H1 (cell line): ENCODE measurements around the gene TK1. TPM values are rescaled to one million over a fixed set of nuclear protein-coding genes. Genes with fewer than 3 reads are reported as not detected.

Experiments used
- CTCF ChIA-PET: fragments of 300-600 bp; sonication (Branson Sonifier 250); formaldehyde crosslinking; loops from one replicate; lab custom pipeline; 2021; ENCODE audit not compliant: partially characterized antibody; lab: Charles Lee
- POLR2A ChIA-PET: fragments of 300-600 bp; sonication (Branson Sonifier 250); formaldehyde crosslinking; loops from one replicate; lab custom pipeline; 2021; ENCODE audit warnings: inconsistent platforms; ENCODE audit not compliant: partially characterized antibody; lab: Charles Lee
- DNase-seq, 2 experiments: peaks; one replicate each; pipeline versions ENCODE4 v3.0.0 to v3.0.0-alpha.2; 2010 to 2022; ENCODE audit warnings: low spot score in 2 of 2, low read depth in 1 of 2, mixed read lengths in 1 of 2
- FAIRE-seq: peaks from 2 replicates; lab custom pipeline; 2011; peaks lifted over from hg19 to GRCh38; lab: Jason Lieb, UNC
- H2AFZ ChIP-seq: 2 replicates; pipeline ENCODE4 v1.8.1; 2012; ENCODE audit warnings: low read length, inconsistent platforms
- H2AK5ac ChIP-seq: 2 replicates; pipeline ENCODE4 v1.6.1; 2013; ENCODE audit warnings: low read depth, low read length
- H2BK120ac ChIP-seq: replicated peaks from 2 replicates; pipeline ENCODE3; 2013; ENCODE audit warnings: low read depth, low read length, inconsistent platforms
- H2BK12ac ChIP-seq: 2 replicates; pipeline ENCODE4 v1.6.1; 2013; ENCODE audit warnings: low read depth, low read length
- H2BK15ac ChIP-seq: 2 replicates; pipeline ENCODE4 v1.6.1; 2013; ENCODE audit warnings: low read length
- H2BK20ac ChIP-seq: 2 replicates; pipeline ENCODE4 v1.6.1; 2013; ENCODE audit warnings: low read length
- H2BK5ac ChIP-seq: 2 replicates; pipeline ENCODE4 v1.6.1; 2013; ENCODE audit warnings: low read depth, low read length
- H3K14ac ChIP-seq: 2 replicates; pipeline ENCODE4 v1.6.1; 2013; ENCODE audit warnings: inconsistent platforms; ENCODE audit not compliant: insufficient read length
- H3K18ac ChIP-seq: 2 replicates; pipeline ENCODE4 v1.6.1; 2013; ENCODE audit warnings: low read length; ENCODE audit errors: extremely low read depth
- H3K23ac ChIP-seq: 2 replicates; pipeline ENCODE4 v1.6.1; 2013; ENCODE audit warnings: inconsistent platforms; ENCODE audit not compliant: insufficient read length
- H3K23me2 ChIP-seq: 2 replicates; pipeline ENCODE4 v1.6.1; 2013; ENCODE audit warnings: low read depth, low read length
- H3K27ac ChIP-seq: 2 replicates; pipeline ENCODE4 v1.6.1; 2011; ENCODE audit warnings: low read depth, low read length, inconsistent platforms
- H3K27me3 ChIP-seq, 4 experiments: replicated peaks in 1 of 4; 1 replicate in 1 of 4; 2 replicates in 3 of 4; pipeline versions ENCODE4 v1.6.1 to v1.8.1; 2011 to 2013; ENCODE audit warnings: low read length in 3 of 4, mild to moderate bottlenecking in 3 of 4, inconsistent platforms in 2 of 4, mixed read lengths in 2 of 4, moderate library complexity in 1 of 4; ENCODE audit not compliant: control insufficient read depth in 3 of 4, insufficient read depth in 3 of 4; ENCODE audit errors: extremely low read depth in 1 of 4
- H3K36me3 ChIP-seq, 4 experiments: 2 replicates each; pipeline versions ENCODE4 v1.6.1 to v1.8.1; 2011 to 2013; ENCODE audit warnings: mild to moderate bottlenecking in 4 of 4, low read length in 3 of 4, moderate library complexity in 2 of 4, control low read depth in 1 of 4, inconsistent platforms in 1 of 4; ENCODE audit not compliant: insufficient read depth in 4 of 4, control insufficient read depth in 2 of 4
- H3K4ac ChIP-seq: replicated peaks from 2 replicates; pipeline ENCODE3; 2013; ENCODE audit warnings: low read length, low read depth, mixed read lengths, inconsistent platforms; ENCODE audit not compliant: insufficient read length
- H3K4me1 ChIP-seq, 4 experiments: replicated peaks in 1 of 4; 1 replicate in 1 of 4; 2 replicates in 3 of 4; pipeline versions ENCODE4 v1.6.1 to v1.8.1; 2011 to 2013; ENCODE audit warnings: low read length in 3 of 4, inconsistent platforms in 2 of 4, mixed read lengths in 1 of 4; ENCODE audit not compliant: insufficient read depth in 4 of 4, control insufficient read depth in 3 of 4
- H3K4me2 ChIP-seq, 2 experiments: 2 replicates each; pipeline versions ENCODE4 v1.6.1 to v1.8.1; 2011 to 2013; ENCODE audit warnings: low read depth in 2 of 2, low read length in 2 of 2, control low read depth in 1 of 2, inconsistent platforms in 1 of 2, mild to moderate bottlenecking in 1 of 2; ENCODE audit not compliant: insufficient read depth in 1 of 2
- H3K4me3 ChIP-seq, 4 experiments: fragments of 200-600, 300-600 bp in 1 of 4; sonication (generic), shearing (Covaris generic), sonication (Bioruptor Twin) in 1 of 4; 2 replicates each; pipeline versions ENCODE4 v1.5.1 to v1.8.1; 2011 to 2016; ENCODE audit warnings: low read length in 4 of 4, low read depth in 3 of 4, control low read depth in 2 of 4, inconsistent platforms in 2 of 4, mild to moderate bottlenecking in 2 of 4, mixed read lengths in 1 of 4, moderate library complexity in 1 of 4; ENCODE audit not compliant: insufficient read depth in 2 of 4; ENCODE audit errors: extremely low read depth in 1 of 4
- H3K56ac ChIP-seq: replicated peaks from 2 replicates; pipeline ENCODE3; 2013; ENCODE audit warnings: low read depth, mild to moderate bottlenecking, mixed read lengths, low read length, inconsistent platforms; ENCODE audit not compliant: insufficient read length
- H3K79me1 ChIP-seq: 2 replicates; pipeline ENCODE4 v1.6.1; 2013; ENCODE audit warnings: low read depth, low read length, control low read depth
- H3K79me2 ChIP-seq, 2 experiments: 2 replicates each; pipeline versions ENCODE4 v1.6.1 to v1.8.1; 2012 to 2013; ENCODE audit warnings: low read length in 2 of 2, mild to moderate bottlenecking in 2 of 2, inconsistent platforms in 1 of 2; ENCODE audit not compliant: insufficient read depth in 2 of 2, control insufficient read depth in 1 of 2
- H3K9ac ChIP-seq, 4 experiments: replicated peaks in 1 of 4; 1 replicate in 1 of 4; 2 replicates in 3 of 4; pipeline versions ENCODE4 v1.6.1 to v1.8.1; 2011 to 2013; ENCODE audit warnings: low read depth in 3 of 4, low read length in 3 of 4, control low read depth in 2 of 4, mild to moderate bottlenecking in 2 of 4, moderate library complexity in 2 of 4, inconsistent platforms in 1 of 4; ENCODE audit errors: extremely low read depth in 1 of 4
- H3K9me3 ChIP-seq, 2 experiments: 2 replicates each; pipeline versions ENCODE4 v1.6.1 to v1.8.1; 2012 to 2013; ENCODE audit warnings: mild to moderate bottlenecking in 2 of 2, moderate library complexity in 2 of 2, control low read depth in 1 of 2, inconsistent platforms in 1 of 2, low read depth in 1 of 2, low read length in 1 of 2, mixed read lengths in 1 of 2; ENCODE audit not compliant: insufficient read depth in 2 of 2
- H4K20me1 ChIP-seq, 2 experiments: replicated peaks in 1 of 2; 2 replicates each; pipeline versions ENCODE3 to v1.8.1; 2011 to 2013; ENCODE audit warnings: inconsistent platforms in 2 of 2, low read length in 2 of 2, mild to moderate bottlenecking in 1 of 2; ENCODE audit not compliant: insufficient read depth in 2 of 2, control insufficient read depth in 1 of 2
- H4K5ac ChIP-seq: 2 replicates; pipeline ENCODE4 v1.6.1; 2013; ENCODE audit warnings: low read length, low read depth, mixed read lengths, inconsistent platforms; ENCODE audit not compliant: insufficient read length
- H4K8ac ChIP-seq: 2 replicates; pipeline ENCODE4 v1.8.0; 2013; ENCODE audit warnings: mild to moderate bottlenecking, moderate library complexity, low read length, inconsistent platforms; ENCODE audit not compliant: insufficient read depth; ENCODE audit errors: extremely low read depth
- H4K91ac ChIP-seq: replicated peaks from 2 replicates; pipeline ENCODE3; 2013; ENCODE audit warnings: low read length, mixed read lengths, inconsistent platforms; ENCODE audit not compliant: insufficient read length
- BACH1 ChIP-seq: IDR thresholded peaks from 2 replicates; pipeline ENCODE4 v1.6.1; 2012; ENCODE audit warnings: low read length, improper control_type of control experiment
- CHD2 ChIP-seq: IDR thresholded peaks from 2 replicates; pipeline ENCODE4 v1.6.1; 2012; ENCODE audit warnings: low read length, improper control_type of control experiment
- CREB1 ChIP-seq: IDR thresholded peaks from 2 replicates; pipeline ENCODE4 v1.6.1; 2012; ENCODE audit warnings: inconsistent platforms
- CTCF ChIP-seq, 3 experiments: IDR thresholded peaks; 1 replicate in 2 of 3; 2 replicates in 1 of 3; pipeline versions ENCODE4 v1.5.1 to v1.6.1; 2011; ENCODE audit warnings: low read length in 3 of 3, mild to moderate bottlenecking in 3 of 3, inconsistent platforms in 2 of 3, low read depth in 1 of 3, moderate library complexity in 1 of 3; ENCODE audit not compliant: insufficient read depth in 1 of 3; ENCODE audit errors: control extremely low read depth in 1 of 3
- NANOG ChIP-seq: IDR thresholded peaks from 2 replicates; pipeline ENCODE4 v1.6.1; 2011; ENCODE audit warnings: low read length, low read depth, mild to moderate bottlenecking, inconsistent platforms; ENCODE audit not compliant: insufficient read depth, poor library complexity, severe bottlenecking
- RAD21 ChIP-seq, 2 experiments: IDR thresholded peaks in 1 of 2; conservative IDR thresholded peaks in 1 of 2; 2 replicates each; pipeline ENCODE4 v1.6.1; 2011; ENCODE audit warnings: low read depth in 2 of 2, low read length in 2 of 2, improper control_type of control experiment in 1 of 2, inconsistent platforms in 1 of 2, mild to moderate bottlenecking in 1 of 2, moderate library complexity in 1 of 2
- RXRA ChIP-seq: IDR thresholded peaks from 2 replicates; pipeline ENCODE4 v1.6.1; 2011; ENCODE audit warnings: low read depth, mild to moderate bottlenecking, low read length, moderate library complexity; ENCODE audit not compliant: insufficient read depth
- SAP30 ChIP-seq: fragments of 300-600 bp; sonication (generic); IDR thresholded peaks from 2 replicates; pipeline ENCODE4 v1.7.1; 2012; ENCODE audit warnings: low read length, moderate library complexity, mild to moderate bottlenecking, inconsistent platforms; ENCODE audit not compliant: insufficient read depth, insufficient replicate concordance
- SIX5 ChIP-seq: IDR thresholded peaks from 2 replicates; pipeline ENCODE4 v1.6.1; 2011; ENCODE audit warnings: mild to moderate bottlenecking, low read depth, low read length
- TEAD4 ChIP-seq: IDR thresholded peaks from 2 replicates; pipeline ENCODE4 v1.6.1; 2012; ENCODE audit warnings: low read depth, low read length, inconsistent platforms, mixed read lengths
- WGBS, 2 experiments: shearing (Covaris generic) in 1 of 2; methylation state at CpG; one replicate each; pipeline versions ENCODE4 v1.1.6 to v1.1.7; 2013 to 2015; ENCODE audit warnings: low lambda C conversion rate in 2 of 2, mixed read lengths in 2 of 2, inconsistent platforms in 1 of 2, low coverage in 1 of 2, missing lambda C conversion rate in 1 of 2; ENCODE audit not compliant: insufficient replicate concordance in 2 of 2, insufficient coverage in 1 of 2, insufficient read length in 1 of 2; ENCODE audit errors: extremely low coverage in 1 of 2, missing lambda C conversion rate in 1 of 2; 5-methylcytosine and 5-hydroxymethylcytosine counted together
- polyA plus RNA-seq, 7 experiments: library from polyadenylated mRNA; depleted of rRNA in 3 of 7; stranded (reverse) in 5 of 7; unstranded in 2 of 7; fragments of >200 nt in 5 of 7; fragments of 200-250 nt in 2 of 7; gene quantifications; 1 replicate in 5 of 7; 2 replicates in 1 of 7; 4 replicates in 1 of 7; pipeline versions ENCODE4 v1.2.1 to v1.2.3, GENCODE V29; 2011 to 2013; ENCODE audit warnings: missing spikeins in 2 of 7, mixed read lengths in 2 of 7
- total RNA-seq: library from RNA; stranded (reverse); fragmentation: NEBNext Ultra II Directional; extraction: Animal tissue kit (Norgen Biotek cat#: 25700); gene quantifications from 2 replicates; pipeline ENCODE4 v1.2.1, GENCODE V29; 2021

TK1 gene
- total and polyA plus RNA-seq, 2 of the 8 experiments (the other 6 are each of a cell fraction or from before 2014, with no cell fraction given) = 66.9 to 147 TPM

DNA sequence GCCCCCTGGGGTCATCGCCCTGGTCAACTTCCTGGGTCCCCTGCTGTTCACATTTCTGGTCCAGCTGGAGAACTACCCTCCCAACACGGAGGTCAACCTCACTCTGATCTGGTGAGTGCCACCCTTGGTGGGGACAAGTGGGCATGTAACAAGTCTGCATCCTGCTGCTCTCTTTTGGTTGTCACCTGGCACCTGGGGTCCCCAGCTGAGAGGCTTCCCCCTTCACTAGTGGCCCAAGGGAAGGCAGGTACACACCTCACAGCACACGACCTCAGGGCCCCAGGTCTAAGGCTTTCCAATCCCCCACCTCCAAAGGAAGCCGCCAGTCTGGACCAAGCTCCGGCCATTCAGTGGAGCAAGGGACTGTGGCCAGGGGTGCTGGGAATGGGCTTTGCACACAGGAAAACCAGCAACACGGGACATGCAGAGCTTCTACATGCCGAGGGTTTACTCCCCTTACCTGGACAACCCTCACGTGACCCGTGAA, 51.9 kb downstream of the TK1 start:
- Histone ChIP-seq H3K4me3 (no peak overlapping the region), H3K56ac (no peak overlapping the region), H2BK120ac (no peak overlapping the region), H3K23ac (no peak overlapping the region), H2BK15ac (0 out of 2 replicates have a peak overlapping the region, but pooled peaks have one; percentile 18), H3K27me3 (peaks cover 0 to 26% (median 17%) of the 10 kb centered on the region in 4 experiments; a peak in 5 of 7 replicates), H4K8ac (no peak overlapping the region), H3K4ac (no peak overlapping the region), H3K9ac (no peak overlapping the region), H3K14ac (no peak overlapping the region), H3K27ac (no peak overlapping the region), H2BK12ac (no peak overlapping the region), H2BK20ac (no peak overlapping the region), H3K9me3 (no peaks in the 10 kb centered on the region), H2AFZ (no peak overlapping the region), H2AK5ac (no peak overlapping the region), H4K91ac (no peak overlapping the region), H3K4me2 (no peak overlapping the region), H3K79me1 (no peaks in the 10 kb centered on the region), H3K79me2 (no peaks in the 10 kb centered on the region), H4K20me1 (peaks cover 0 to 4% of the 10 kb centered on the region in 2 experiments), H2BK5ac (no peak overlapping the region), H4K5ac (no peak overlapping the region), H3K36me3 (no peaks in the 10 kb centered on the region), H3K4me1 (peaks cover 0 to 17% (median 5%) of the 10 kb centered on the region in 4 experiments; a peak in 5 of 7 replicates), H3K18ac (no peak overlapping the region), H3K23me2 (no peaks in the 10 kb centered on the region; the same call in 1 of the 2 replicates)
- CTCF ChIA-PET = interaction anchor here (0.7 to 8.0 kb wide), 24 partner anchors 9 to 595 kb away, joined by 3 to 122 read pairs (median 5); partner anchors contain the start of genes AFMID, TK1 and TMC6
- FAIRE-seq (no peak), DNase-seq (no peak)
- WGBS, 2 experiments = 74% methylated on average over 9 of the region's 9 CpGs; no CpG with 5 or more reads in 1 of the 2 experiments
- POLR2A ChIA-PET = interaction anchor here (0.9 to 4.6 kb wide), 9 partner anchors 9 to 64 kb away, joined by 3 to 16 read pairs (median 4); partner anchors contain the start of genes AFMID and TK1
- TF ChIP-seq CHD2 = no peak
- no peak for TF ChIP-seq RAD21 (IDR thresholded peaks at IDR 0.05 in 1 of 2, conservative IDR thresholded peaks at IDR 0.05 in 1 of 2; ENCODE audit: low read depth in 2 of 2, low read length in 2 of 2)
- TF ChIP-seq CTCF (IDR thresholded peaks at IDR 0.05; ENCODE audit: control extremely low read depth in 1 of 3, insufficient read depth in 1 of 3, low read depth in 1 of 3, low read length in 3 of 3) = no peak
- no peak for TF ChIP-seq SIX5
- no peak for TF ChIP-seq SAP30
- TF ChIP-seq NANOG = no peak
- no peak for TF ChIP-seq TEAD4
- TF ChIP-seq BACH1 = no peak
- TF ChIP-seq CREB1 = no peak
- TF ChIP-seq RXRA = no peak
